ENCODE data around the gene KLHL2.

KLHL2 gene

DNA sequence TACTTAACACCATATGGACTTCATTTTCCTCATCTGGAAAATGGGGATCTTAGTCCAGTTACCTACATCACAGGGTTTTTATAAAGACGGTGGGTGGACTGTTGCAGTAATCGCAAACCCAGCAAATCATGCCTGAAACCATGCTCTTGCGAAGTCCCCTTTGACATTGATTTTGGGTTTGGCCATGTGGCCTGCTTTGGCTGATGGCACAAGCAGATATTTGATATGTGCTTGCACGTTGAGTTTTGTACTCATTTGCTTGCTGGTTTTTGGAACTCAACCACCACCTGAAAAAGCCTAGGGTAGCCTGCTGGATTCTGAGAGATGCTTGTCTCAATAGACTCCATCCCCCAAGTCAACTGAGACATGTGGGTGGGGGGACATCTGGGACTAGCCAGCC lies 14.4 kb upstream of the KLHL2 start:
- TF ChIP-seq POLR2AphosphoS5 (IDR thresholded peaks at IDR 0.05; ENCODE audit: borderline replicate concordance, low read depth, low read length) (no peak), FOXP2 (optimal IDR thresholded peaks at IDR 0.05; ENCODE audit: control extremely low read depth, extremely low read length, insufficient read depth) (no peak), EZH2 (IDR thresholded peaks at IDR 0.05) (no peak)
- H3K9me3 ChIP-seq (ENCODE audit: low read depth, low read length), result no peaks in the 10 kb centered on the region
- H3K27ac ChIP-seq, result no peak overlapping the region
- no peak overlapping the region for H3K9ac ChIP-seq (ENCODE audit: insufficient read length)
- H3K4me3 ChIP-seq, result no peak overlapping the region
- DNase-seq (ENCODE audit: low read depth, low spot score), result no peak
- H3K36me3 ChIP-seq (ENCODE audit: insufficient read depth, low read length), result no peaks in the 10 kb centered on the region

DNA sequence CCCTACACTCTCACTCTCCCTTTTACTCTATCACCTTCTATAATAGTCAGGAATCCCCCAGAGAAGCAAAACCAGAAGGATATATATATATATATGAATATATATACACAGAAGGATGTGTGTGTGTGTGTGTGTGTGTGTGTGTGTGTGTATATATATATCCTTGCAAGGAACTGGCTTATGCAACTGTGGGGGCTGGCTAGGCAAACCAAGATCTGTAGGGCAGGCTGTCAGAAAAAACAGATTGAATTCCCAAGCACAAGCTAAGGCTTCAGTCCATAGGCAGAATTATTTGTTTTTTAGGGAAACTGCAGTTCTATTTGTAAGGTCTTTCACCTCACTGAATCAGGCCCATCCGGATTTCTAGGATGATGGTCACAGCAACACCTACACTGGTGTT lies 13.0 kb upstream of the KLHL2 start:
- Histone ChIP-seq H3K4me3 (no peak overlapping the region), H3K27ac (no peak overlapping the region), H3K36me3 (ENCODE audit: insufficient read depth, low read length) (no peaks in the 10 kb centered on the region), H3K9me3 (ENCODE audit: low read depth, low read length) (no peaks in the 10 kb centered on the region), H3K9ac (ENCODE audit: insufficient read length) (no peak overlapping the region)
- no peak for TF ChIP-seq FOXP2 (optimal IDR thresholded peaks at IDR 0.05; ENCODE audit: control extremely low read depth, extremely low read length, insufficient read depth)
- no peak for TF ChIP-seq POLR2AphosphoS5 (IDR thresholded peaks at IDR 0.05; ENCODE audit: borderline replicate concordance, low read depth, low read length)
- TF ChIP-seq EZH2 (IDR thresholded peaks at IDR 0.05), result no peak
- no peak for DNase-seq (ENCODE audit: low read depth, low spot score)

DNA sequence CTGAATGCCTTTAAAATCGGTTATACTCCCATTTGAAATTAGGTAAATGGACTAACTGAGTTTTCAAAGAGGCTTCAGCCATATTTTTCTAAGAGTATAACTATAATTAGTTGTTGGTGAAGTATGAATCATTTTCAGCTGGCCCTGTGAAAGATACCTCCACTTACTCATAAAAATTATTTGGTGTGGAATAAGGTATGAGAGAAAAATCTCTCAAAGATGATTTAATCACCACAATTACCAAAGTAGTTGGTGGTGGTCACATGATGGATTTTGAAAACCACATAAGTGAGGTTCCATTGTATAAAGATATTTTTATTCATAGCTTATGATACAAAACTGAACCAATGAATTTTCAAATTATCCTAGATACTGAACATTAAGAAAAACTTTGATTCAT lies 9.0 kb upstream of the KLHL2 start:
- H3K9ac ChIP-seq (ENCODE audit: insufficient read length), result no peak overlapping the region
- TF ChIP-seq POLR2AphosphoS5 (IDR thresholded peaks at IDR 0.05; ENCODE audit: borderline replicate concordance, low read depth, low read length) (no peak), EZH2 (IDR thresholded peaks at IDR 0.05) (no peak), FOXP2 (optimal IDR thresholded peaks at IDR 0.05; ENCODE audit: control extremely low read depth, extremely low read length, insufficient read depth) (no peak)
- no peak overlapping the region for H3K27ac ChIP-seq
- H3K36me3 ChIP-seq (ENCODE audit: insufficient read depth, low read length), result no peaks in the 10 kb centered on the region
- H3K9me3 ChIP-seq (ENCODE audit: low read depth, low read length), result no peaks in the 10 kb centered on the region
- no peak for DNase-seq (ENCODE audit: low read depth, low spot score)
- H3K4me3 ChIP-seq, result no peak overlapping the region

DNA sequence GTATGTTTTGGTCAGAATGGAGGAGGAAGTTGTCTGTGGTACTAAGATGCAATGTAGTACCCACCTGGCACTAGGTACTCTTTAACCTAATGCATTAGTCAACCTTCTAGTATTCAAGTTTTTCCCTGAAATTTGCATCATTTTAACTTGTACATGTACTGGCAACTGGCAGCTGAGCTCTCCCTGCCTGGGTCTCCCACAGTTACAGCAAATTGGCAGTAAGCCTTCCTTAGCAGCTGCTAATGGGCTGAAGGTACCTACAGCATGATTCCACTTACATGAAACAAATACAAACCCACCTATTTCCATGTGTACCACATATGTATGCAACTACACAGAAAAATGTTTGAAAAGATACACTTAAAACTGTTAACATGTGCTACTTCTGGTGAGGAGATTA lies 8.1 kb upstream of the KLHL2 start:
- DNase-seq (ENCODE audit: low read depth, low spot score), result no peak
- Histone ChIP-seq H3K27ac (no peak overlapping the region), H3K4me3 (no peak overlapping the region), H3K9me3 (ENCODE audit: low read depth, low read length) (no peaks in the 10 kb centered on the region), H3K36me3 (ENCODE audit: insufficient read depth, low read length) (no peaks in the 10 kb centered on the region), H3K9ac (ENCODE audit: insufficient read length) (no peak overlapping the region)
- TF ChIP-seq EZH2 (IDR thresholded peaks at IDR 0.05) (no peak), FOXP2 (optimal IDR thresholded peaks at IDR 0.05; ENCODE audit: control extremely low read depth, extremely low read length, insufficient read depth) (no peak), POLR2AphosphoS5 (IDR thresholded peaks at IDR 0.05; ENCODE audit: borderline replicate concordance, low read depth, low read length) (no peak)

DNA sequence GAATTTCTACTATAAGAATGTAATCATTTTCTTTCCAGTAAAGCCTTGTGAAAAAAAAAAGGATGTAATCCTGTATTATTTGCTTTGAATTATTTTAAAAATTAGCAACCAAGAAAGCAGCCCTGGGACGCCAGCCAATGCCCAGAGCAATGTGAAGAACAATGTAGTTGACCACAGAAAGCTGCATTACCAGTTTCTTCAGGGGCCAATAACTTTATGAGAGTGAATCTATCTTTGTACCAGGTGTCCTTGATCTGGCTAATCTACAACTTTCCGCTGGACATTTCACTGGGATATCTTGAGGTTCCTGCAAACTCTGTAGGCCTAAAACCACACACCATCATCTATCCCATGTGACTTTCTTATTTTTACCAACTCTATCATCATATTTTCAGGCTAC lies 7.6 kb upstream of the KLHL2 start:
- H3K4me3 ChIP-seq, result no peak overlapping the region
- DNase-seq (ENCODE audit: low read depth, low spot score), result no peak
- H3K27ac ChIP-seq, result no peak overlapping the region
- no peaks in the 10 kb centered on the region for H3K9me3 ChIP-seq (ENCODE audit: low read depth, low read length)
- TF ChIP-seq POLR2AphosphoS5 (IDR thresholded peaks at IDR 0.05; ENCODE audit: borderline replicate concordance, low read depth, low read length) (no peak), EZH2 (IDR thresholded peaks at IDR 0.05) (no peak), FOXP2 (optimal IDR thresholded peaks at IDR 0.05; ENCODE audit: control extremely low read depth, extremely low read length, insufficient read depth) (no peak)
- H3K9ac ChIP-seq (ENCODE audit: insufficient read length), result no peak overlapping the region
- no peaks in the 10 kb centered on the region for H3K36me3 ChIP-seq (ENCODE audit: insufficient read depth, low read length)

GRCh38 chr4:165201806-165202205 lies 5.6 kb upstream of the KLHL2 start:
- no peak overlapping the region for H3K9ac ChIP-seq (ENCODE audit: insufficient read length)
- no peak for DNase-seq (ENCODE audit: low read depth, low spot score)
- H3K9me3 ChIP-seq (ENCODE audit: low read depth, low read length), result no peaks in the 10 kb centered on the region
- TF ChIP-seq EZH2 (IDR thresholded peaks at IDR 0.05), result no peak
- TF ChIP-seq FOXP2 (optimal IDR thresholded peaks at IDR 0.05; ENCODE audit: control extremely low read depth, extremely low read length, insufficient read depth), result no peak
- no peak for TF ChIP-seq POLR2AphosphoS5 (IDR thresholded peaks at IDR 0.05; ENCODE audit: borderline replicate concordance, low read depth, low read length)
- H3K4me3 ChIP-seq, result no peak overlapping the region
- H3K36me3 ChIP-seq (ENCODE audit: insufficient read depth, low read length), result no peaks in the 10 kb centered on the region
- H3K27ac ChIP-seq, result no peak overlapping the region

GRCh38 chr4:165203541-165204461 lies 3.6 kb upstream of the KLHL2 start:
- no peak overlapping the region for H3K4me3 ChIP-seq
- DNase-seq (ENCODE audit: low read depth, low spot score), result no peak
- no peak overlapping the region for H3K9ac ChIP-seq (ENCODE audit: insufficient read length)
- H3K9me3 ChIP-seq (ENCODE audit: low read depth, low read length), result no peaks in the 10 kb centered on the region
- TF ChIP-seq POLR2AphosphoS5 (IDR thresholded peaks at IDR 0.05; ENCODE audit: borderline replicate concordance, low read depth, low read length) (no peak), EZH2 (IDR thresholded peaks at IDR 0.05) (no peak), FOXP2 (optimal IDR thresholded peaks at IDR 0.05; ENCODE audit: control extremely low read depth, extremely low read length, insufficient read depth) (no peak)
- H3K27ac ChIP-seq, result no peak overlapping the region
- H3K36me3 ChIP-seq (ENCODE audit: insufficient read depth, low read length), result no peaks in the 10 kb centered on the region

- no peak overlapping the region for H3K9ac ChIP-seq (ENCODE audit: insufficient read length)
- TF ChIP-seq EZH2 (IDR thresholded peaks at IDR 0.05) (no peak), POLR2AphosphoS5 (IDR thresholded peaks at IDR 0.05; ENCODE audit: borderline replicate concordance, low read depth, low read length) (no peak), FOXP2 (optimal IDR thresholded peaks at IDR 0.05; ENCODE audit: control extremely low read depth, extremely low read length, insufficient read depth) (no peak)
- H3K9me3 ChIP-seq (ENCODE audit: low read depth, low read length), result no peaks in the 10 kb centered on the region
- H3K27ac ChIP-seq, result no peak overlapping the region
- H3K36me3 ChIP-seq (ENCODE audit: insufficient read depth, low read length), result no peaks in the 10 kb centered on the region
- H3K4me3 ChIP-seq, result no peak overlapping the region
- no peak for DNase-seq (ENCODE audit: low read depth, low spot score)
Measured at GRCh38 chr4:165204462-165204830, 2.9 kb upstream of the KLHL2 start.
